ENCODE data around the gene IDS.

Gene IDS

DNA sequence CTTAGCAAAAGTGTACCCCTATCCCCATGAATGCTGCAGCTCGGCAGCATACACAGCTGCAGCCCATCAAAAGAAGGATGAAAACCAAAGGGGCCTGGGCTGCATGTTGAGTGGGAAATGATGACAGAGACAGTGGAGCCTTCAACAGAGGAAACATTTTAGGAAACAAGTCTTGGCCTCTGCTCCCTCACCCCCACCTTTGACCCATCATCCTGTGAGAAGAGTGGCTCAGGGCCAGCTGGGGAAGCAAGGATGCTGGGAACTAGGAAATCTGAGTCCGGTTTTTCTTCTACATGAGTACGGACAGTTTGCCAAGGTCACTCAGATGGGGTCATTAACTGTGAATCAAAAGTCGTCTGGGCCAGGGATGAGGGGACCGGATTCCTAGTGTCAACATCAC is 37.2 kb downstream of the IDS start:
- ChIA-PET CTCF (no interaction called here), POLR2A (no interaction called here)
- TF ChIP-seq, protein P1, sequence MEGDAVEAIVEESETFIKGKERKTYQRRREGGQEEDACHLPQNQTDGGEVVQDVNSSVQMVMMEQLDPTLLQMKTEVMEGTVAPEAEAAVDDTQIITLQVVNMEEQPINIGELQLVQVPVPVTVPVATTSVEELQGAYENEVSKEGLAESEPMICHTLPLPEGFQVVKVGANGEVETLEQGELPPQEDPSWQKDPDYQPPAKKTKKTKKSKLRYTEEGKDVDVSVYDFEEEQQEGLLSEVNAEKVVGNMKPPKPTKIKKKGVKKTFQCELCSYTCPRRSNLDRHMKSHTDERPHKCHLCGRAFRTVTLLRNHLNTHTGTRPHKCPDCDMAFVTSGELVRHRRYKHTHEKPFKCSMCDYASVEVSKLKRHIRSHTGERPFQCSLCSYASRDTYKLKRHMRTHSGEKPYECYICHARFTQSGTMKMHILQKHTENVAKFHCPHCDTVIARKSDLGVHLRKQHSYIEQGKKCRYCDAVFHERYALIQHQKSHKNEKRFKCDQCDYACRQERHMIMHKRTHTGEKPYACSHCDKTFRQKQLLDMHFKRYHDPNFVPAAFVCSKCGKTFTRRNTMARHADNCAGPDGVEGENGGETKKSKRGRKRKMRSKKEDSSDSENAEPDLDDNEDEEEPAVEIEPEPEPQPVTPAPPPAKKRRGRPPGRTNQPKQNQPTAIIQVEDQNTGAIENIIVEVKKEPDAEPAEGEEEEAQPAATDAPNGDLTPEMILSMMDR (IDR thresholded peaks at IDR 0.05; ENCODE audit: control extremely low read depth, extremely low read depth, low read depth, missing control alignments): no peak
- no peak for DNase-seq (ENCODE audit: extremely low spot score)

DNA sequence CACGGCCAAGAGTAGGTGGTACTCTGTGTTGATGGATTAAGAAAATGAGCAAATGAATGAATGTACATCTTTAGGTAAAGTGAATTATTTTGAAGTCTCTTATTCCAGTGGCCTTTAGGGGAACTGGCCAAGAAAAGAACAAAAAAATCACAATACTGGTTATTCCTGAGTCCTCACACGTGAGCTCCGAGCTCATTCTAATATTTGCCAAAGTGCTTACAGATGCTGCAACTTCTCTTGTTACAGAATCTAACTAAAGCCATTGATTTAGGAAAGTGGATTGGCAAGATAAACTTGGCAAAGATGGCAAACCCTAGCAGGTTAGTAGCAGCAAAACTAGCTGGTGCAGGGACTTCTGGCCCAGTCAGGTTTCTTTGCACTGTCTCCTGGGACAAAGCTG is 37.6 kb downstream of the IDS start:
- ChIA-PET CTCF (no interaction called here), POLR2A (no interaction called here)
- no peak for DNase-seq (ENCODE audit: extremely low spot score)
- TF ChIP-seq, protein P1 (IDR thresholded peaks at IDR 0.05; ENCODE audit: control extremely low read depth, extremely low read depth, low read depth, missing control alignments): no peak

DNA sequence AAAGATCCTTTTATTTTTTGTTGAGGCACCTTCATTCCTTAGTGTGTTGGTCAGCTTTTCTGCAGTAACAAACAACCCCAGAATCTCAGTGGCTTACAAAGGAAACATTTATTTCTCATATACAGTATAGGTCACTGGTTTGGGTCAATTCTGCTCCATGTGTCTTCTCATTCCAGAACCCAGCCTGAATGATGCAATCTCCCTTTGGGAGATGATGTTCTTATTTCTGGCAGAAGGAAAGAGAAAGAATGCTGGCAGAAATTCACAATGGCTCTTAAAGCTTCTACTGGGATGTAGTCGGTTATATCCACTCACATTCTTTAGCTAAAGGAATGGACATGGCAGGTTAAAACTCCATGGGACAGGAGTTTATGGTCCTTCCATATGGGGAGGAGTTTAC is 42.3 kb downstream of the IDS start:
- DNase-seq (ENCODE audit: extremely low spot score): no peak
- ChIA-PET POLR2A (no interaction called here), CTCF (no interaction called here)
- TF ChIP-seq, protein P1 (IDR thresholded peaks at IDR 0.05; ENCODE audit: control extremely low read depth, extremely low read depth, low read depth, missing control alignments): no peak

DNA sequence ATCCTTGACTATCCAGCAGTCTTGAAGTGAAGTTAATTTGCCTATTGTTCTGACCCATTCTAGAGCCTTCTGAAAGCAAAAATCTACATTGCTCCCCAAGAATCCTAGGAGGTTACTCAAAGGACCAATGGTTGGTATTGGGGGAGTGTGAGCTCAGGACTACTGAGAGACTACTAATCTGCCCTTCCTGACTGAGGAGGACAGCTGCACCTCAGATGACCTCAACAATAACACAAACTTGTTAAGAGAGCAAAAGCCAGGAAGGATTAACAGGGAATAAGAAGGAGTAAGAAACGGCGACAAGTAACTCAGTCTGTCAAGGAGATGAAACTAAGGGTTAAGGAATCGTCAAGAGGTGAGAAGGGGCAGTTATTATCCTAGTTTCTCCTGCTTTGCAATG is 43.4 kb downstream of the IDS start:
- ChIA-PET CTCF (no interaction called here), POLR2A (no interaction called here)
- TF ChIP-seq, protein P1 (IDR thresholded peaks at IDR 0.05; ENCODE audit: control extremely low read depth, extremely low read depth, low read depth, missing control alignments): no peak
- DNase-seq (ENCODE audit: extremely low spot score): no peak

DNA sequence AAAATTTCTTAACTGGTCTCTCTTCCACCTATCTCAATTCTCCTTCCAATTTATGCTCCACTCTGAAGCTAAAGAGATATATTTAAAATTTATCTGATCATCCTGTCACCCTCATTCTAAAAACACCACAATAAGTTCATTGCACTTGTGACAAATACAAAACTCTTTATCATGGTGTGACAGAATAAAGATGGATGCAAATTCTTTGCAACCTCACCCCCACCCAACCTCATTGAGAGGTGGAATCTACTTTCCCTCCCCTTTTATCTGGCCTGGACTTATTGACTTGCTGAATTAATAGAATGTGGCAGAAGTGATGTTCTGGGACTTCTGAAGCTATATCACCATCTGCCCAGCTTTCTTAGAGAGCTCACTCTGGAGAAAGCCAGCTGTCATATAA is 46.5 kb downstream of the IDS start:
- CTCF ChIA-PET: no interaction called here
- DNase-seq (ENCODE audit: extremely low spot score): no peak
- TF ChIP-seq, protein P1 (IDR thresholded peaks at IDR 0.05; ENCODE audit: control extremely low read depth, extremely low read depth, low read depth, missing control alignments): no peak
- POLR2A ChIA-PET: no interaction called here

DNA sequence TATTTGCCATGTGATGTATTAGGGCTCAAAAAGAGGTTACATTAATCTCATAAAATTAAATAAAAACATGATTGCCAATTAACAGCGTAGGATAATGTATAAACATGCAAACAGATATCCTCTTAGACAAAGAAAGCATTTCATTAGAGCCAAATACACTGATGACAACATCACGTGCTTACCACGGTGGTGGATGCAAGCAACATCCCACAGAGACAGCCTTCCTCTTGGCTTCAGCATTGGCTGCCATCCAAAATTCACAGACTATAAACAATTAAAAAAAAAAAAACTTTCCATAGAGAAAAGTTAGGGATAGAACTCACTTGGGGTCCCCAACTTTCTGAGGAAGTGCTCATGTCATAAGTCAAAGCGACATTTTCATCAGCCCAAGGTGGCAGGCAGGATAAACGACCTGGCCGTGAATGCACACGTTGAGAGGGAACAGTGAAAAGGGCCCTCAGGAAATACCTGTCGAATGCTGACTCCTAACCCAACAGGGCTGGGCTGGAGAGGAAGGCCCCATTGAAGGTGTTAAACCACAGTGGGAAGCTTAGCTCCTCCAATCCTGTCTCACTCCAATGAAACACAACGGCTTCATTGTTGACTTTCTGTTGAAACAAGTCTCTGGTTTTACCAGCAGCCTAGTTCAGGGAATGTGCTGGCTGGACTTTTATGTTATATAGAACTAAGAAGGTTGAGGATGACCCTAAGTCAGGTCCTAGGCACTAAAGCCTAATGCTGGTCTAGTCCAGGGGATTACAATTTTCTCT is 48.4 kb downstream of the IDS start:
- ChIA-PET CTCF (no interaction called here), POLR2A (no interaction called here)
- TF ChIP-seq, protein P1 (IDR thresholded peaks at IDR 0.05; ENCODE audit: control extremely low read depth, extremely low read depth, low read depth, missing control alignments): no peak
- no peak for DNase-seq (ENCODE audit: extremely low spot score)

Measured in GM10248 (cell line).